Keratinocyte (primary cell): ENCODE measurements around the gene CPSF3.

Experiments used
- EZH2 ChIP-seq: IDR thresholded peaks from one replicate; pipeline ENCODE4 v1.6.1; 2012; ENCODE audit warnings: inconsistent platforms, mild to moderate bottlenecking, low read length, moderate library complexity
- TF ChIP-seq, protein P1 (sequence below), 3 experiments: IDR thresholded peaks in 1 of 3; conservative IDR thresholded peaks in 1 of 3; optimal IDR thresholded peaks in 1 of 3; 2 replicates in 2 of 3; 3 replicates in 1 of 3; pipeline versions ENCODE3 to v1.5.1; 2011; ENCODE audit warnings: low read length in 3 of 3, mild to moderate bottlenecking in 3 of 3, moderate library complexity in 2 of 3, control low read depth in 1 of 3, inconsistent platforms in 1 of 3; ENCODE audit not compliant: insufficient read depth in 2 of 3; ENCODE audit errors: extremely low read depth in 1 of 3

DNA sequence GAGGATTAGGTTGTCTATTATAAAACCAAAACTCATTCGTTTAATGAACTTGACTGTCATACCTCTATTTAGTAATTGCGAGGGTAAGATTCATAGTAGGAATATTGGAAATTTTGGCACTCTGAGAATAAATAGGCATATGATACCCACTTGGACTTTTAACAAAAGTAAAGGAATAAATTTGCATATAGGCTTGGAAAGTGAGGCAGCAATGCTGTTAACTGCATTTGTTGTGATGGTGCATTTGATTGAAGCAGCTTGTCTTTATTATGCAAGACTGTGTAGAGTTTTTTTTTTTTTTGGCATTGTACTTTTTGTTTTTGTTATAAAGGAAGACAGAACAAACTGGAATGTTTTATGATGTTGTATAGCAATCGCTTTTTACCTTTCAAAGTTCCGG is 19.0 kb upstream of the CPSF3 start:
- TF ChIP-seq, protein P1, sequence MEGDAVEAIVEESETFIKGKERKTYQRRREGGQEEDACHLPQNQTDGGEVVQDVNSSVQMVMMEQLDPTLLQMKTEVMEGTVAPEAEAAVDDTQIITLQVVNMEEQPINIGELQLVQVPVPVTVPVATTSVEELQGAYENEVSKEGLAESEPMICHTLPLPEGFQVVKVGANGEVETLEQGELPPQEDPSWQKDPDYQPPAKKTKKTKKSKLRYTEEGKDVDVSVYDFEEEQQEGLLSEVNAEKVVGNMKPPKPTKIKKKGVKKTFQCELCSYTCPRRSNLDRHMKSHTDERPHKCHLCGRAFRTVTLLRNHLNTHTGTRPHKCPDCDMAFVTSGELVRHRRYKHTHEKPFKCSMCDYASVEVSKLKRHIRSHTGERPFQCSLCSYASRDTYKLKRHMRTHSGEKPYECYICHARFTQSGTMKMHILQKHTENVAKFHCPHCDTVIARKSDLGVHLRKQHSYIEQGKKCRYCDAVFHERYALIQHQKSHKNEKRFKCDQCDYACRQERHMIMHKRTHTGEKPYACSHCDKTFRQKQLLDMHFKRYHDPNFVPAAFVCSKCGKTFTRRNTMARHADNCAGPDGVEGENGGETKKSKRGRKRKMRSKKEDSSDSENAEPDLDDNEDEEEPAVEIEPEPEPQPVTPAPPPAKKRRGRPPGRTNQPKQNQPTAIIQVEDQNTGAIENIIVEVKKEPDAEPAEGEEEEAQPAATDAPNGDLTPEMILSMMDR (optimal IDR thresholded peaks at IDR 0.05 in 1 of 3, IDR thresholded peaks at IDR 0.05 in 1 of 3, conservative IDR thresholded peaks at IDR 0.05 in 1 of 3; ENCODE audit: extremely low read depth in 1 of 3, insufficient read depth in 2 of 3, low read length in 3 of 3), result no peak
- no peak for TF ChIP-seq EZH2
